GM18867 (cell line): ENCODE data around the gene MTHFR.

Experiments used
- ATAC-seq: cut with Tn5 transposase; IDR thresholded peaks from one replicate; pipeline ENCODE4 v1.9.1; 2021; ENCODE audit warnings: mild to moderate bottlenecking, moderate library complexity; ENCODE audit not compliant: unreplicated experiment

The MTHFR gene

GRCh38 chr1:11761988-11762406 lies 43.8 kb downstream of the MTHFR start, which contains the start of gene C1orf167:
Gene C1orf167 (plus strand): TSS chr1:11762193. CDS start chr1:11764401, 2,208 bp downstream.
- no peak for ATAC-seq

- ATAC-seq = no peak
These were observed 44.5 kb downstream of the MTHFR start for GRCh38 chr1:11761285-11761684.

DNA sequence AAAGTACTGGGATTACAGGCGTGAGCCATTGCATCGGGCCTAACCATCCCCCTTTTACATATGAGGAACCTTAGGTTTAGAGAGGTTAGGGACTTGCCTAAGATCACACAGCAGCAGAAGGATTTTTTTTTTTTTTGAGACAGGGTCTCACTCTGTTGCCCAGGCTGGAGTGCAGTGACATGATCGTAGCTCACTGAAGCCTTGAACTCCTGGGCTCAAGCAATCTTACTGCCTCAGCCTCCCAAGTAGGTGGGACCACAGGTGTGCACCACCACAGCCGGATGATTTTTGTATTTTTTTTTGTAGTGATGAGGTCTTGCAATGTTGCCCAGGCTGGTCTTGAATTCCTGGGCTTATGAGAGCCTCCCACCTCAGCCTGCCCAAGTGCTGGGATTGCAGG lies 46.0 kb downstream of the MTHFR start:
- ATAC-seq = no peak

DNA sequence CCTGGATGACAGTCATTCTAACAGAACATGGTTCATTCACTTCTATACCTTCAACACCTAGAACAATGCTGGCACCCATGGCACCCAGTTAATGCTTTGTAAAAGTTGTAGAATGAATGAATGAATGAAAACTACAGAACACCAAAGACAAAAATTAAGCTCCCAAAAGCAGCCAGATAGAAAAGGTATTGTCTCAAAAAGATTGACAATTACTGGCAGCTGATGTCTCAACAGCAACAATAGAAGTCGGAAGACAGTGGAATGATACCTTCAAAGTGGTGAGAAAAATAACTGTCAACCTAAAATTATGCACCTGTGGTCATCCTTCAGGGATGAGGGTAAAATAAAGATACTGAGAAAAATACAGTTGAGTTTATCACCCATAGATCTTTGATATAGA lies 48.7 kb downstream of the MTHFR start:
- ATAC-seq = no peak

DNA sequence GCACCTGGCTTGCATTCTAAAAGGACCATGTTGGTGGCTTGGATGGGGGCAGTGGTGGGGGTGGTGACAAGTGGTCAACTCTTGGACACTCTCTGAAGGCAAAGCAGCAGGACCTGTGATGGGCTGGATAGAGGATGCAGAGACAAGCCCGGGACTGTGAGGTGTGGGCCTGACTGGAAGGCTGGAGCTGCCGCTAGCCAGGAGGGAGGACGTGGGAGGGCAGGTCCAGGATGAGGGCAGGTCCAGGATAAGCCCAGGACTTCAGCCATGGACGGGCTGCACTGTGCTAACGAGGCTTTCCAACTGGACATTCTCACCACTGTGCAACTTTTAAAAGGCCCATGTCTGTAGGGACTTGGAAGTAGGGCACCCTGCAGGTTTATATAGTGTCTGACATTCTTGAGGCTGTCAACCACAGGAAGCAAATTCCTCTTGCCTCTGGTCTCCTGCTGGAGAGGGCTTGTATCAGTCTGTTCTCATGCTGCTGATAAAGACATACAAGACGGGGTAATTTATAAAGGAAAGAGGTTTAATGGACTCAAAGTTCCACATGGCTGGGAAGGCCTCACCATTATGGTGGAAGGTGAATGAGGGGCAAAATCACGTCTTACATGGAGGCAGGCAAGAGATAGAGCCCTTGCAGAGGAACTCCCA lies 52.1 kb downstream of the MTHFR start:
- no peak for ATAC-seq

DNA sequence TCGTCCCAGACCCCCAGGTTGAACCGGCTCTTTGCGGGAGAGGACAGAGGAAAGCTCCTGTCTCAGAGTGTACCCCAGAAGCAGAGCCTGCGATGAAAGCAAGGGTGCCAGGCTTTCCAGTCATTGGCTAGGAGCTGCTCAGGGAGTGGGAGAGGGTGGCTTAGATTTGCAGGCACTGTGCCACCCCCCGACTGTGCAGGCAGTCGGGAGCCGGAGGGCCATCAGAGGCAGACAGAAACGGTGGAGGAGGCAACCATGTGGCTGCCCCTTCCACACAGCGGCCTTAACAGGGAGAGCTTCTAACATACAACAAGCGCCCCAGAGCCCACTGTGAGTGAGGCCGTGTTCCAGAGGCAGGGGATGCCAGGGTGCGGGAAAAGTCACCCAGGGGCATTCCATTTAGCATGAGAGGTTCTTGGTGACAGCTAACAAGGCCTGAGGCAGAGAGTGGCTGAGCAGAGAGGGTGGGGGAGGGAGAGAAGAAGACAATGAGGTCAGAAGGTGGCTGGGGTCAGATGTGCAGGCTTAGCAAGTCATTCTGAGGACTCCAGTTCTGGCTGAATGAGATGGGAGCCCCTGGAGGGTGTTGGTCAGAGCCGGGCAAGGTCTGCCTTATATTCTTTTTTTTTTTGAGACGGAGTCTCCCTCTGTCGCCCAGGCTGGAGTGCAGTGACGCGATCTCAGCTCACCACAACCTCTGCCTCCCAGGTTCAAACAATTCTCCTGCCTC lies 53.2 kb downstream of the MTHFR start:
- no peak for ATAC-seq

- ATAC-seq = no peak
These were observed 54.7 kb downstream of the MTHFR start for GRCh38 chr1:11751087-11751486.

GRCh38 chr1:11749996-11750395 lies 55.8 kb downstream of the MTHFR start:
- ATAC-seq = no peak

DNA sequence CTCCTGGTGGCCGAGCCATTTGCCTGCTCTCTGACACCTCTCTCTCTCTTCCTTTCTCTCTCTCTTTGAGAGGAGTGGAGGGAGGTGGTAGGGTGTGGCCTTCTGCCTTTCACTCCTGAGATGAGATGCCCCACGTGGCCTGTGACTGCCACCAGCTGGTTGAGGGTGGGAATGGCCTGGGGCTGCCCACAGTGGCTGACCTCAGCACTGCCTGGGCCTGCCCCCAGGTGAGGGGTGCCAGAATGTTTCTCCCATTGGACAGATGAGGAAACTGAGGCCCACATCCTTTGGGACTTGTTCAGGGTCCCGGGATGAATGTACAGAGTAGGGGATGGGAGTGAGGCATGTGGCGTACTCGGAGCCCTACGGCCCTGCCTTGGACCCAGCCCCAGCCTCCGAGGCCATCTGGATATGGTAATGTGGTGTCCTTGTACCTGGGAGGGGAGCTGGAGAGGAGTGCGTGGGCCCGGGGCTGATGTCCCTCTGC lies 56.5 kb downstream of the MTHFR start:
- no peak for ATAC-seq

- no peak for ATAC-seq
These were observed 57.2 kb downstream of the MTHFR start for GRCh38 chr1:11748294-11749202.

DNA sequence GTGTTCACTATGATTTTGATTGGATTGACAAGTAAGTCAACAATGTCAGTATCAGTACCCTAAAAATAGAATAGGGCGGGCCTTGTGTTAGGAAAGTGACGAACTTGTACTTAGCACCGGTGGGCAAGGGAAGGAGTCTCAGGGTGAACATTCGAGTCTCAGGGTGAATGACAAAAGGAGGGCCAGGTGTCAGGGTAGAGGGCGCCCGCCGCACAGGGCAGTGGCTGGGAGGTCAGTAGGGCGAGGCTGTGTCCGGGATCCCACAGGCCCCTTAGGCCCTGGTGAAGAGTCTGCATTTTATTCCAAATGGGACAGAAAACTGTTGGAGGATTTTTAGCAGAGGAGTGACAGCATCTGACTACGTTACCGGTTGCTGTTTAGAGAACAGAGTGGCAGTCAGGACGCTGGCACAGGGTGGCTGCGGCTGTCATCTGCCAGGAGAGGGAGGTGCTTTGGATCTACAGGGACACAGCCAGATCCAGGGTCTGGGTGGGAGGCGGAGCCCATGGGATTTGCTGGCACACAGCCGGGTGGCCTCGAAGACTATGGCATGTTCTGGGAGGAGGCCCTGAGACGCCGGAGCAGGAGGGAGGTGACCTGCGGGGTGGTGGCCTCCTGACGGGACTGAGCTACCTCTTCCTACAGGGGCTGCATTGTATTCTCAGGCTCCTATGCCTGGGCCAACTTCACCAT lies 58.8 kb downstream of the MTHFR start:
- ATAC-seq = no peak

- no peak for ATAC-seq
These were observed 59.7 kb downstream of the MTHFR start for GRCh38 chr1:11746092-11746491.

DNA sequence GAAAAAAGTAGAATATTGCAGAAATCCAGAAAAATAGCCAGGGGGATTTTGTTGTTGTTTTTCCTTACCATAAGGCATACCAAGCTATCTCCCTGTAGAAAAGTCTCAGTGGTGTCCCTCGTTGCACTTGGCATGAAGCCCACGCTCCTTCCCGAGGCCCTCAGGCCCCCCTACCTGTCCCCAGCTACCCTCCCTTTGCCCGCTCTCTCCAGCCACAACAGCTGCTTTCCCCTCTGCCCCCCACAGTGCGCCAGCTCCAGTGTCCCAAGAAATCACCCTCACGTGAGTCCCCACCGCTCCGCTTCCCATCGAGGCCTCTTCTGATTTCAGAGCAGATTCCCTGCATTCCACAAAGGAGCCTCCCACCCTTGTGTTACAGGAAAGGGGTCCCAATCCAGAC lies 61.5 kb downstream of the MTHFR start:
- no peak for ATAC-seq

DNA sequence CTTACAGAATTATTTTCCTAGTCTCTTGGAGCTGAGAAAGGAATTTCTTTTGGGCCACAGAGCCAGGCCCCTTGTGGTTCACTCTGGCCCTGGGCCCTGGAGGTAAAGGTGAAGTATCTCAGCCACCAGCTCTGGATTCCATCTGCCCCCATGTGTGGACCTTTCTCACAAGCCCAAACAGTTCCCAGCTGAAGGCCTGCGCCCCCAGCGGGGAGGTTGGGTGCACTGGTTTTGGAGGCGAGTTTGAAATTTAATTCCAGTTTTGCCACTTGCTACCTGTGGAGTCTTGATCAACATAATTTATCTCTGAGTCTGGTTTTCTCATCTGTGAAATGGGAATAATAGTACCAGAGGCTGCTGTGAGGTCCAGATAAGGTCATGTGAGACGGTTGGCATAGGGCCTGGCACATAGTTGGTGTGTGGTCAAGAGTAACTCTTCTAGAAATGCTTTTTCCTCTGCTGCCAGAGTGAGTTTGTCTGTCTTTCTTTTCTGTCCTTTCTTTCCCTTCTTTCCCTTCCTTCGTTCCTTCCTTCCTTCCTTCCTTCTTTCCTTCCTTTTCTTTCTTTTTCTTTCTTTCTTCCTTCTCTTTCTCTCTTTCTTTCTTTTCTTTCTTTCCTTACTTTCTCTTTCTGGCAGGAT lies 63.7 kb downstream of the MTHFR start:
- no peak for ATAC-seq

GRCh38 chr1:11741482-11741881 lies 64.3 kb downstream of the MTHFR start:
- ATAC-seq = no peak

DNA sequence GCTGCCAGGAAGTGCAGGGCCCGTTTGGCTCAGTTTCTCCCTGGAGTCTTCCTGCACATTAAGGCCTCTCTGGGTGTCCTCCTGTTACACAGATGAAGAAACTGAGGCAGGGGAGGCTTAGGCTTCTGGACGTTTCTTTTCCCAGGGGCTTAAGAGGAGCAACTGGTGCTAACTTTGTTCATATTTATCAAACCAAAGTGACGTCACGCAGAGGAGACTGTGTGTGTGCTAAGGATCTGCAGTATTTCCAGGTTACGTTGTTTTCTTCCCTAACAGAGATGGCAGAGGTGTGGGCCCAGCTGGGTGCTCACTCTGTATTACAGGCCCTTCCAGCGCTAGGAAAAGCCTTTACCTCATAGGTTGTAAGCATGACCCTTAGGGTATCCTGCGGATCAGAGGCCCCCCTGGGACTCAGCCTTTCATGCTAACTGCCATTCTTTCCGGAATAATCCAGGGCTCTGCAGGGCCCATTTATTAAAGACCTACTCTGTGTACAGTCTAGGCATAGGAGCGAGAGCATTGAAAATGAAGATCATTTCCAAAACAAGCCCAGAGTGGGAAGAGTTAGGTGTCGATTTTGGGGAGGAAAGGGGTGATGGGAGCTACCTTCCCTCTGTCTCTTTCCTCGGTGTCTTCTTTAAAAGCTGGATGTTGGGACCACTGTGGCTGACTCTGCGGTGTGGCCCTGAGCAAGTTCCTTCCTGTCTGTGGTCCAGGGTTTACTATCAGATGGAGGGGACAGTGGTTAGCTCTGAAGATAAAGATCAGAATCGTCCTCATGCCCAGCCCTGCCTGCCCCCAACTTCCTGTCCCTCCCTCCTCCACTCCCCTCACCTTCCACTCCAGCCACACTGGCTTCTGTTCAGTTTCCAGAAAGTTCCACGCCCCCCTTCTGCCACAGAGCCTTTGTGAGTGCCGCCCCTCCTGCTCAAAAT lies 65.2 kb downstream of the MTHFR start:
- no peak for ATAC-seq

DNA sequence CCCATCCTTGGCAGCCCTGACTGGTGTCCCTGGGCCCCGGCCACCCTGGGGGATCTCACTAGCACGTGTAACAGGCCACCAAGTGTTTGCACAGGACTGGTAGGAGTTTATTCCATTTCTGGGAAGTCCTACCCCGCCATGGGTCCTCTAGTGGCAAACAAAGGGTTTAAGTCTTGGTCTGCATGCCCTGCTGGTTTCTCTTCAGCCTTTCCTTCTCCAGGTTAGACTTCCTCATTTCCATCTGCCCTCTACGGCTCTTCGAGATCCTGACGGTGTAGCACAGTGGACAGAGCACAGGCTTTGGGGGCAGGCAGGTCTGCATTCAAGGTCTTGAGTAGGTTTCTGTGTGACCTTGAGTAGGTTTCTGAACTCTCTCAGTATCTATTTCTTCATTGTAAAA lies 67.0 kb downstream of the MTHFR start:
- ATAC-seq = no peak

DNA sequence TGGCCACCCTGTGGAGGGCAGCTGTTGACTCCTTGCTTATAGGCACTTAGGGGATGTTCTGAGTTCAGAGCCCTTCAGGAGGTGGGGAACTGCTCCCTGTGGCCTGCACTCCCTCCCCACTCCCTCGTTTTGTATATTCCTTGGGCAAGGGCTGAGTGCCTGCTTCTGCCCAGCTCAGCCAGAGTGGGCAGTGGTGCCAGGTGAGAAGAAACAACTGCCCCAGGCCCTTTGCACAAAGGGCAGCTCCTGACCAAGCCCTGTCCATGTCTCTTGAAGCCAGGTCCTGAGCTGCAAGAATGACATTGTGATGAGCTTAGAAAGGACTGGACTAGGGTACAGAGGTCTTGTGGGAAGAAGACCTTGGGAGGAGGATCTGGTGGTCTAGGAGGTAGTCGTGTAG lies 67.7 kb downstream of the MTHFR start:
- no peak for ATAC-seq
